CD4-positive, alpha-beta T cell treated with Interleukin-17A for 1 hour (primary cell): Measurements from ENCODE around the gene RGP1.
A peak's percentile ranks its signal among the peaks of the same experiment; 100 is the strongest.

Experiments used
- DNase-seq: peaks from one replicate; pipeline ENCODE4 v3.0.0-alpha.2; 2020

RGP1 gene, protein sequence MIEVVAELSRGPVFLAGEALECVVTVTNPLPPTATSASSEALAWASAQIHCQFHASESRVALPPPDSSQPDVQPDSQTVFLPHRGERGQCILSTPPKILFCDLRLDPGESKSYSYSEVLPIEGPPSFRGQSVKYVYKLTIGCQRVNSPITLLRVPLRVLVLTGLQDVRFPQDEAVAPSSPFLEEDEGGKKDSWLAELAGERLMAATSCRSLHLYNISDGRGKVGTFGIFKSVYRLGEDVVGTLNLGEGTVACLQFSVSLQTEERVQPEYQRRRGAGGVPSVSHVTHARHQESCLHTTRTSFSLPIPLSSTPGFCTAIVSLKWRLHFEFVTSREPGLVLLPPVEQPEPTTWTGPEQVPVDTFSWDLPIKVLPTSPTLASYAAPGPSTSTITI

DNA sequence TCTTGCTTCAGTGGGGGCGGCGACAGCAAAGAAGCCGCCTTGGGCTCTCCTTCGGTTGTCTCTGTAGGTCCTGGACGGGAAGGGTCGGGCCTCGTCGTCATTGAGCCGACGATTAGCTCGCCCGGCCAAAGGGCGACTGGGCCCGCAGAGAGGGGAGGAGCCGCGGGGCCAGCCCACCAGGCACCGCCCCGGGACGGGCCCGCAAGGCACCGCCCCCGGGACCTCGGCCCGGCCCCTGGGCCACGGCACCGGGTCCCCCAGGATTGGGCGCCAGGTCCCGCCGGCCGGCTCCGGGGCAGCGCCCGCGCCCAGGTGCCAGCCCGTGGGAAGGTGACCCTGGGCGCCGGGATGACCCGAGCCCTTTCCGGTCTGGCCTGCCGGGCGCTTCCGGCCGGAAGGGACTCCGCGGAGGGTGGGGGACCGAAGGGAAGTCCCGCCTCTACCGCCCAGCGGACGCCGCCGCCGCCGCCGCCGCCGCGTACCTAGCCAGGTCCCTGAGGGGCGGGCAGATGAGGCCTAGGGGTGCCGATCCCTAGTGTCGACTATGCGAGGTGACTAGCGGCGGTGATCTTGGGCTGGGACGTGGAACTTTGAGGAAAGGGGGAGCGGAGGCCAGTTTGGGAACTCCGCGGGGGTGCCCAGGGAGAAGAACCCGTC is at the start of gene RGP1, which contains the start of gene GBA2:
TSS of gene RGP1 (plus strand) at position 430 of the 657 bp plus-strand sequence. CDS start 469 bp downstream, outside the sequence.
TSS of gene GBA2 (minus strand) at position 371 of the 657 bp plus-strand sequence. CDS start 524 bp downstream, outside the sequence.
- DNase-seq = peak; percentile 73

DNA sequence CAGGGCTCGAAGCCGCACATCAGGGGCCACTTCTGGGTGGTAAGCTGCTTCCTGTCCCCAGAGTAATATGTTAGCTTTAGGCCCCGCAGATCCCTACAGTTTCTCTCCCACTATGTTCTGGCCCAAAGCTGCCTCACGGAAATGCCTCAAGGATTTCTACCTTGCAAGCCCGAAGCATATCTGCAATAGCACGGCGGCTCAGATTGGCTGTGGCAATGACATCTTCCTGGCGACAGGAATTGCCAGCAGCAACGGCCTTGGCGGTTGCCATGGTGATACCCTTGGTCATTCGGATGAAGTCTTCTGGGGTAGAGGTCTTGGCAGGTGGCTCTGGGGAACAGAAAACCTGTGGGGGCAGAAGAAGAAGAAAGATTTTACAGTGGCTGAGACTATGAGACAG is 49.1 kb upstream of the RGP1 start:
- no peak for DNase-seq

DNA sequence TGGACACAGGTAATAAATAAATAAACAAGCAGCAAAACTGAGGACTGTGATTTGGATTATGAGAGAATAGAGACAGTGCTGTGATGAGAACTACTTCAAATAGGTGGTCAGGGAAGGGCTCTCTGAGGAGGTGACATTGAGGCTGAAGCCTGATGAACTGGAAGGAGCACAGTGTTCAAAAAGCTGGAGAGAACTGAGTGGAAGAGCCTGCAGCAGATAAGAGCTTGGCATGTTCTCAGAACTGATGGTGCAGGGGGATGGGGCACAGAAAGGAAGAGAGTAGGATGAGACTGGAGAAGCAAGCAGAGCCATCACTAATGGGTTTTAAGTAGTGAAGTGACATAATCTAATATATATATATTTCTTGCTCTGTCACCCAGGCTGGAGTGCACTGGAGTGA is 48.1 kb upstream of the RGP1 start:
- no peak for DNase-seq

DNA sequence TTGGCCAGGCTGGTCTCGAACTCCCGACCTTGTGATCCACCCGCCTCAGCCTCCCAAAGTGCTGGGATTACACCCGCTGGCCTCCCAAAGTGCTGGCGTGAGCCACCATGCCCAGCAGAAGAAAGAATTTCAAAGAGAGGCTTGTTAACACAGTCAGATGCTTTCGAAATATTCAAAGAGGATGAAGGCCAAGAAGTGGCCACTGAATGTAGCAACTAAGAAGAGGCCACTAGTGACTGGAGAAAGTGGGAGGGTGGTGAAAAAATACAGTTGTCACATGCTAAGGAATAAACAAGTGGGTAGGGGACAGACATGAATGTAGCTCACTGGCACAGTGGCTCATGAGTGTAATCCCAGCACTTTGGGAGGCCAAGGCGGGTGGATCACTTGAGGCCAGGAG is 46.4 kb upstream of the RGP1 start:
- DNase-seq = no peak

DNA sequence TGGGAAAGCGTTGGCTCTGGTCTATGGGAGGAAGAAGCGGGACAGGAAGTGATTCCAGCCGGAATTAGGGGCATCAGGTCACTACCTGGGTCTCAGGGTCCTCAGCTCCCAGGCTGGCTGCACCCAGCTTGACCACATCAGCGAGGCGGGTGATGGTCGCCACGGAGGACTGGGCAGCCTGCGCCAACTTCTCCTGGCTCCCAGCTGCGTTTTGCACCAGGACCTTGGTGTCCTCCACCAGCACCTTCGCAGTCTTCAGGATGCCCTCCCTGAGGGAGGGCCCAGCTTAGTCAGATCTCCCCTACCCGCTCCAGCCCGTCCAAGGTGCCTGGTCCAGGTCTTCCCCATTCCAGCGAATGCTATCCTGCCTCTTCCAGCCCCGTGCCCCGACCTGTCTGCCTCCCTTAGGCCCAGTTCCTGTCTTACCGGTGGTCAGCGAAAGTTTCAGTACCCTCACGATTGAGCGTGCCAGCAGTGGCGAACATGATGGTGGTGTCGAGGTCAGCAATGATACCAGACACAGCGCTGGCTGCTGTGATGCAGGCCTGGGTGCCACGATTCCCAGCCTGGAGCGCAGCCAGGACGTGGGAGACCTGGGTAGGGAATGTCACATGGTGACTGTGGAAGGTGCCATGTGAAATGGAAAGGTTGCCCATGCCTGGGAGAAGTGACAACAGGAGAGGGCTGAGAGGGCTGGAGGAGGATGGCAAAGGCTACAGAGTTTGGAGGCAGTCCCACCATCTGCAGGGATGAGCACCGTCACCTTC is 45.0 kb upstream of the RGP1 start:
- no peak for DNase-seq

DNA sequence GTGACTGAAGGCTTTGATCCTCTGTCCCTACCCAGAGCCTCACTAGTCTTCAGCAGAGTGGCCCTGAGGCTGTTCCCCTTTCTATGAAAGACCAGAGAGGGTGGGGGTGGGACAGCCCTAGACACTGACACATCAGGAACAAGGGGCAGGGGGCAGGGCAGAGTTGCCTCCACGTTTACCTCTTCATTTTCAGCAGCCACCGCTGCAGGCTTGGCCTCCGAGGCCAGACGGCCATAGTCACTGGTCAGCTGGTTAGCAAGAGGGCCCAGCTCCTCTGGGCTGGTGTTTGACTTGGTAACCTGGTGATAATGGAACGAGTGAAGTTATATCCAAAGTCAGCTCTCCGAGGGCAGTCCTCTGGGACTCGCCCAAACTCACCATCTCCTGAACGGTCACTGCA is 43.7 kb upstream of the RGP1 start:
- DNase-seq = no peak

DNA sequence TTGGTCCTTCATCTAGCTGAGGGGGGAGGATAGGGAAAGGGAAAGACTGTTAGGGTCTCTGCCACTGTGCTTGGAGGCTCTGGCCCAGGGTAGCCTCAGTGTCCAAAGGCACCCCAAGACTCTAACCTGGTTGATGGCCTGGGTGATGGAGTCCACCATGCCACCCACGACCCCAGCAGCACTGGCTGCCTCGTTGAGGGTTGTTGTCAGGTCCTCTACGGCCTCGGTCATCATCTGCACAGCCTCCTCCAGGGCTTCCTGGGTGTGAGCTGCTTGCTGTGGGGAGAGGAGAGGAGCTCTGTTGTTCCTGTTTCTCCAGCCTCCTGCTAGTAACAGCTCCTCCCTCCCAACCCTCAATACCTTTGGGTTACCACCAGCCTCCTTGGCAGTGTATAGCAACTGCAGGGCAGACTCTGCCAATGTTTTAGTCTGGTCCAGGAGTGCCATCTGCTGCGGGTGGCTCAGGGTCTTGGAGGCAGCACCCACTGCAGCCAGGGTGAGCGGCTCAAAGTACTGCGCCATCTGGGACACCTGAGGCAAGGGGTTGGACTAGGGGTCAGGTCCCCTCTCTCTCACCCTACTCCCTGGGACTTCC is 43.2 kb upstream of the RGP1 start:
- DNase-seq = no peak

DNA sequence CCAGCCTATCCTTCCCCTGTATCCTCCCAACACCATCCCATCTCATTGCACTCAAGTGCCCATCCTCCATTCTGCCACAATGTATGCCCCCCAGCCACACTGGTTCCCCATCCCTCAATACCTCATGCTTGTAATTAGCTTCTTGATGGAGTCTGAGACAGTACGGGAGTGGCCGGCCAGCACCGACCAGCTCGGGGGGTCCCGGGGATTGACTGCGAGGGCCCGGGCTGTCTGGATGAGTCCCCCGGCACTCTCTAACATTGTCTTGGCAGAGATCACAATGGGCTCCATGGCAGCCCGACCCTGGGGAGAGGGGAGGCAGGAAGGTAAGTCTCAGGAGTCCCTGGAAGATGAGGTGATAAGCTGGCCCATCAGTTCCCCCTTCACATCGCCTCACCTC is 42.1 kb upstream of the RGP1 start:
- DNase-seq = no peak

DNA sequence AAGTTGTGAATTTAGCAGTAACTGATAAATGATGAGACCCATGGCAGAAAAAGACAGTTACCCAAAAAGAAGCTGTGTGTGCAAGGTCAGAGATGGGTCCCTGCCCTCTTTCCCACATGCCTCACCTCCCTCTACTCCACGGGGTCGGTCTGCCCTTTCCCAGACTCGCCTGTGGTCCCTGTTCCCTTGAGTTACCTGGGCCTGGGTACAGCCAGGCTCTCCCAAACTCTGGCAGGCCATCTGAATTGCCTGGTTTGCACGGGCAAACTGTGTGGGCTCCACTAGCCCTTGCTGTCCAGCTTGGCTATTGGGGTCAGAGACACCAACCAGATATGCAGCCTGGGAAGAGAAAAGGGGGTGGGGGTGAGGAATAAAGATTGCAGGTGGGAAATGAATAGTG is 40.9 kb upstream of the RGP1 start:
- no peak for DNase-seq

DNA sequence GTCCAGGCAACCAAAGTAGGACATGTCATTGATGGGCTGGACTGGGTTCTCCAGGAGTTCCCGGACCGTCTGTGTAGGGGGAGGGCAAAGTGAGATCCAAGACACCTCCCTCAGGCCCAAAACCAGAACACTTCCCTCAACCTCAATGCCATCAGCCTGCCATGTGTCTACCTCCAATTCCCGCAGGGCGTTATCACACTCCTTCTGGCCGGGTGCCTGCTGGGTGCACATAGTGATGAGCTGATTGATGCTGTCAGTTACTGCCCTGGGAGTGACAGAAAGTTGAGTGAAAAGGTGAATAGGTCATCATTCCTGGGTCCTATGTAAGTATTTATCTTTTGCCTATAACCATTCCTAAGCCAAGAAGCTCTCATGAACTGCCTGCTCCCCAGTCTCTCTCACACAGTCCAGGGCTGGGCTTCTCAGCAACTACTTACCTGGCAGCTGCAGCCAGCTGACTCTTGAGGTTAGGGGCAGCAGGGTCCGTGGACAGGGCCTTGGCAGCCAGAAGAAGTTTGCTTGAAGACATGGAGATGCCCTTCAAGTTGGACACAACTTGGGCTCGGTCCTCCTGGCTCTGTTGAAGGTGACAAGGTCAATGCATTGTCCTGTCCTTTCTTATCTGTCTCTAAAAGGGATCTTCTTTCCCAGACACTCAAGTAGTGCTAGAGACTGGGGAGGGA is 38.1 kb upstream of the RGP1 start:
- no peak for DNase-seq

DNA sequence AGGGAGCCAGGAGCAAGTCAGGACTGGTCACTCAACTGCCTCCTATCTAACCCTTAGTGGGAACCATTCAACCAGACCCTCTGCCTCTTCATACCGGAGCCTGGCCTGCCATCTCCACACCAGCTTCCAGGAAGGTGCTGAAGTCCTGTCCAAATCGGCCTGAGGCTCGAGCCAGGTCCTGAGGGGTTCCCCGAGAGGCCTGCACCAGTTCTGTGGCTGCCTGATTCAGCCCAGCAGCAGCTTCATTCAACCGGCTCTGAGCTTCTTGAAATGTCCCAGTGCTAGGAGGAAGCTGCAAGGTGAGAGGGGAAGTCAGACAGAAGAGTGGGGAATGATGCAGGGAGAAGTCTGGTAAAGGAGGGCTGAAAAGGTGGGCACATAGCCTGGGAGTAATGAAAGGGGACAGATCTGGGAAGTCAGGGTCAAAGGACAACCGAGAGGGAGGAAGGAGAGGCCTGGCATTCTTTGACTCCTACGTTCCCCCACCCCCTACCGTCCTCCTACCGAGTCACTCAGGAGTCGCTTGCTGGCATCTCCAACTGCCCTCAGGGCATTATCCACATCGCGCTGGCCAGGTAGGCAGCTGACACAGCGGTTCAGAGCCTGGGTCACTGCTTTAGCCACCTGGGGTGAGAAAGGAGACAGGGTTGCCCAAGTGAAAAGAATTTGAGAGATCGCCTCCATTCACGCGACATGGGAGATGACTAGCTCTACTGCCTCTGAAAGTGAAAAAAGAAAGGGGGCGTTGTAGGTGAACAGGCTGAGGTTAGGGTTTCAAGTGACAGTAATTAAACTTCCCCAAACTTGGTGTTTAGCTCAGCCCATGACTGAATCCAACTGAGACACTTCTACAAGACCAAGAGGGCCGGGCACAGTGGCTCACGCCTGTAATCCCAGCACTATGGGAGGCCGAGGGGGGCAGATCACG is 37.3 kb upstream of the RGP1 start:
- DNase-seq = no peak

DNA sequence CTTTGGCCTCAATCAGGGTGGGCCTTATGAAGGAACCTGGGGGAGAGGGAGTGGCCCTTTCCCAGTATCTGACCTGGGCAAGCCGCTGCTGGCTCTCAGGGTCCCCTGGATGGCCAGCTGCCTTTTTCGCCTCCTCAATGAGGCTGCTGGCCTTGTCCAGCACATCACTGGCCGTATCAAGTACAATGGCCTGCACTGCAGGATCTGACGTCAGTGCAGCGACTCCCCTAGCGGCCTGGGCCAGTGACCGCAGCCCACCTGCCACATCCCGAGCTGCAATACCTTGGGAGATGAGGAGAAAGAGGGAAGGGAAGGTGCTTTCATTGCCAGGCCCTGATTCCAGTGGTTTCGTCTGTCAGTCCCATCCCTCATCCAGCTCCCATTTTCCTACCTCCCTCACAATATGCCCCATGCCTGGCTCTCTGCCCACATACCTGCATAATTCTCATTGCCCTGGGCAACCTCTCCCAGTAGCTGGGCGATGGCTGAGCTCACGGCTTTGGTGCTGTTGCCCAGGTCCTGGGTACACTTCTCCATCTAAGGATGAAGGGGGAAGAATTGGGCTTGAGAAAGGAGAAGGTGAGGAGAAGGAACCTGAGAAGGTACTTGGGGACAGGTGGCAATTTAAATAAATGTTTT is 36.2 kb upstream of the RGP1 start:
- no peak for DNase-seq

DNA sequence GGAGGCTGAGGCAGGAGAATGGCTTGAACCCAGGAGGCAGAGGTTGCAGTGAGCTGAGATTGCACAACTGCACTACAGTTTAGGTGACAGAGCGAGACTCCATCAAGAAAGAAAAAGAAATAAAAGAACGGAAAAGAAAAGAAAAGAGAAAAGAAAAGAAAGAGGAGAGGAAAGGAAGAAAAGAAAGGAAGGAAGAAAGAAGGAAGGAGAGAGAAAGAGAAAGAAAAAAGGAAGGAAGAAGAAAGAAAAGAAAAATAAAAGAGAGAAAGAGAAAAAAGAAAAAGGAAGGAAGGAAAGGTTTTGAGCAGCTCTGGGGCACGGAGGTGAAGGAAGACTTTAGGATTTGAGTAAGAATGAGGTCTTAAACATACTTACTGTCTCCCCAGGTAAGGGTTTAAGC is 35.5 kb upstream of the RGP1 start:
- no peak for DNase-seq

DNA sequence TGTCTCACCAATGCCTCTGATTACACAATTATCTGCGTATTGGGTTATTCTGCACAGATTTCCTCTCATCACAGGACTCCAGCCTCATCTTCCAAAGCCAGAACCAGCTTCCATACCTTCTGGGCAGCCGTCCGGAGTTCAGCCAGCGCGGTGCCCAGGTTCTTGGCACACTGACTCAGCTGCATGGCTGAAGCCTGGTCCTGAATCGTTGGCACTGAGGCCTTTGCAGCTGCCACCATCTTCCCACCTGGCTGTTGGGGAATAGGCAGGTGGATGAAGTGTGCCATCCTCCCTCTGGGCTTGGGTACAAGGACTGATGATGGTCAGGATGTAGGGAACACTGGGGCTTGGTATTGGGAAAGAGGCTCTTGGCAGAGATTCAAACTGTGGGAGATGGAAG is 35.0 kb upstream of the RGP1 start:
- DNase-seq = no peak

DNA sequence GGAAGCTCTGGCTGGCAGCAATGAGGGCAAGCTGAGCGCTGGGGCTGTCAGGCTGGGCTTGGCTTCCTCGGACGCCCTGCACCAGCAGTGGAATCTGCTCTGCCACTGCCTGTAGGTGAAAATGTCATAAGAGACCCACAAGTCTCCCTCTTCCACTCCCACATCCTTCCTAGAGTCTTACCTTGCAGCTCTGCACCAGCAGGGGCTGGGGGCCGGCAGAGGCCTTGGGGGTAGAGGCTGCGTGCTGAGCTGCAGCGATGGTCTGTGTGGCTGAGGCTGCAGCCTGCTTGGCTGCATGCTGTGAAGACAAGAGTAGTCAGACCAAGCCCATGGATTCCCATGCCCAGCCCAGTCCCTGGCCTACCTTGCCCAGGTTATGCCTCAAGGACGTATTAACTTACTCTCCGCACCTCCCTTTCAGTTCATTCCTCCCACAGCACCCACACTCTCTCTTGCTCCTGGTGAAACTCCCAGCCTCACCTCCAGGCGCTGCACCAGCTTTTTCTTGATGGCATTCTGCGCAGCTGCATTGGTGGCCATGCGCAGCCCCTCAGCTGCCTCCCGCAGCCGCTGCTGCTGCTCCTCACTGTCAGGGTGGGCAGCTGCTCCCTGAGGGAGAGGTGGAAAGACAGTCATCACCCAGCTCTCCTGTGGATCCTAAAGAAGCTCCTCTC is 34.4 kb upstream of the RGP1 start:
- no peak for DNase-seq

DNA sequence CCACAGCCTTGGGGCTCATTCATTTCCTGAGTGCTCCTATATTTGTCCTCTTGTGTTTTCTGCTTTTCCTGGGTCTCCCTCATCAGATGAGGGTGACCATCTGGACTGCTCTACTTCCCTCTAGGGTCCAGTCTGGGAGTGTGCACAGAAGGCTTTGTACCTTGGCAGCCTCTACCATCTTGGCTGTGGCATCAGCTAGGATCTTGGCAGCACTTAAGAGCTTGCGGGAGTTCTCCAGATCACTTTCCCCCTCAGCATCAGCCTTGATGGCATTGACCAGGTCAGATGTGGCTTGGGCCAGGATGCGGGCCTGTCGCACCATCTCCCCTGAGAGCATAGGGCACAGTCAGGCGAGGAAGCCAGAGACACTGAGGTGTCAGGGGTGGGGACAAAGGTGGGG is 32.9 kb upstream of the RGP1 start:
- DNase-seq = no peak

DNA sequence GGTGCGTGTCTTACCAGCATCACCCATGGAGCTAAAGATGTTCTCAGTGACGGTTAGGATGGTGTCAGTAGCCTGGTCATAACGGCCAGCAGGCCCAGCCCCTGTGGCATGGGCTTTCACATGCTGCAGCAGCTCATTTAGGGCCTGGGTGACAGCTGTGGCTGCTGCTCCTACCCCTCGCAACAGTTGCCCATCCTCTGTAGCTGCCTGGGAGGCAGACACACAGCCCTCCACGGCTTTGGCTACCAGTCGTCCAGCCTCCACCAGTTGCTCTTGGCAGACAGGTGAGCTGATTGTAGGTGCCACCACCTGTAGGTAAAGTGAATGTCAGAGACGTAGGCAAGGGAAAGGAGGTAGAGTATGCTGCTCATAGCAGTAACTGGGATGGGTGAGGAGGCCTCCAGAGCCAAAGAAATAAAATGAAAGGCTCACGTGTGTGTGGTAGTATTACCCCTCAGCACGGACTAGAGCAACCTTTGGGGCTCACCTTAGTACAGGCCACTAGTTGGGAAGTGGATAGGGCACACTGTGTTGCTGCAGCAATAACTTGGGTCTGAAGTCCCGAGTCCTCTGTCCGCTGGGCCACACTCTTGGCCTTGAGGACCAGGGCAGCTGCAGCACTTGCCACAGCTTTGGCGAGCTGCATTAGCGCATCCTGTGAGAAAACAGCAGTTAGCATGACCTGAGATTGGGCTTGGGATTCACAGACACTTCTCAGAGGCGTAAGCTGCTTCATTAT is 31.8 kb upstream of the RGP1 start:
- no peak for DNase-seq

DNA sequence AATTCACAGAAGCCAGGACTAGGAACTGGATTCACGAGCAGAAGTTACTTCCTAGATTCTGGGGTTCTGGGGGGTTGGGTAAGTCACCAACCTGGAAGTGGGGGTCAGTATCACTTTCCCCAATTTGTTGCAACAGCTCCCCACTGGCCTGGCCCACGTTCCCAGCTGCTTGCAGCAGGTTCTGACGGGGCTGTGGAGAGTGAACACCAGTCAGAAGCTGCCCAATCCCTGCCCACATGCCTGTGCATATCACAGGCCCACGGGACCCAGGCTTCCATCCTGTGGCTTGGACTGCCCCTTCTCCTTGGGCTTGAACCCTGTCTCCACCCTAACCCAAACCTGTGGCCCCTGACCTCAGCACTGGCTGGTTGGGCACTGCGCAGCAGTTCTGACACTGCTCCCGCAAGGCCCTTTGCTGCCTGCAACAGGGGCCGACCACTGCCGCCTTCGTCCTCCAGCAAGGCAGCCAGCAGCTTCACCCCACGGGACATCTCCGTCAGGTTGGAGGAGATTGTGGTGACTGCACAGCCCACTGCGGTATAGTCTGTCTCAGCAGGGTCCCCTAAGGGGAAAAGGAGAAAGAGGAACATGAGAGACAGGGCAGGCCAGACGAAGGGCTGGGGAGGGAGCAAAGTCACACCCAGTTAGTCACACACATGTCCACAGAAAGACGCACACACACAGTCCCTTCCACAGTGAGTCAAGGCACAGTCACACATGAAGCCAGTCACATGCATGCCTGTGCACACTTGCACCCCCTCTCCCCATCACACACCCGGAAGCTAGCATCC is 30.2 kb upstream of the RGP1 start:
- no peak for DNase-seq

DNA sequence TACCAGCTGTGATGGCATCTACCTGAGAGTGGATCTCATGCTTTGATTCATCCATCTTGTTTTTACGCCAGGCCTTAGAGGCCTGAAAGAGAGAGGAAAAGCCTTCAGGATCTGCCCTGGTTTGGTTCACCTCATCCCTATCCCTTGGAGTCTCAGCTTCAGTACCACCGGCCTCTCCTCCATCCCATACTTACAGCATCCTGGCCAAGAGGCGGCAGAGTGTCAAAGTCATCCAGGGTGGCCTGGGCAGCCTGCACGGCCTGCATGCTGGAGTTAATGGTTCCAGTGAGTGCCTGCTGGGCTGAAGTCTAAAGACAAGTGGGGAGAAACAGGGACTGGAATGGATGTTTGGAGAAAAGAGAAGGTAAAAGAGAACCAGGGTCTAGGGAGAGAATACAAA is 29.5 kb upstream of the RGP1 start:
- DNase-seq = no peak
